GM12874 (cell line): Measurements from ENCODE around the gene FAM237A.

Experiments used
- TF ChIP-seq, protein P1 (sequence below): IDR thresholded peaks from 2 replicates; pipeline ENCODE4 v1.5.1; 2011; ENCODE audit warnings: low read depth, mild to moderate bottlenecking, control low read depth, low read length, moderate library complexity; ENCODE audit not compliant: insufficient read depth

FAM237A gene

DNA sequence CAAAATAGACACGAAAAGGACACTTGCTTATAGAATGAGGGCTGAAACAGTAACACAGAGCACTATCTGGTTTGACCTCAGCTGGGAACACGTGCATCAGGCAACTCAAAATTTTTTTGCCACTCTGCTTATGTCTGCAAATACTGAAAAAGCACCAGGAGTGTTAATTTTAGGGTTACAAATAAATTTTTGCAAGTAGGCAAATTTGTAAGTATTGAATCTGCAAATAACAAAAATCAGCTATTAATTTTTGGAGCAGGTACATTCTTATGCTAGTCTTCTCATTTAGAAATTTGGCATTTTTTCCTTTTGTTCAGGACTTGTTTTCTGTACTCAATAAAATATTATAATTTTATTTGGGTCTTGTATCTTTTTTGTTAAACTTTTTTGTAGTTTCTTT, 46.2 kb downstream of the FAM237A start:
- TF ChIP-seq, protein P1, sequence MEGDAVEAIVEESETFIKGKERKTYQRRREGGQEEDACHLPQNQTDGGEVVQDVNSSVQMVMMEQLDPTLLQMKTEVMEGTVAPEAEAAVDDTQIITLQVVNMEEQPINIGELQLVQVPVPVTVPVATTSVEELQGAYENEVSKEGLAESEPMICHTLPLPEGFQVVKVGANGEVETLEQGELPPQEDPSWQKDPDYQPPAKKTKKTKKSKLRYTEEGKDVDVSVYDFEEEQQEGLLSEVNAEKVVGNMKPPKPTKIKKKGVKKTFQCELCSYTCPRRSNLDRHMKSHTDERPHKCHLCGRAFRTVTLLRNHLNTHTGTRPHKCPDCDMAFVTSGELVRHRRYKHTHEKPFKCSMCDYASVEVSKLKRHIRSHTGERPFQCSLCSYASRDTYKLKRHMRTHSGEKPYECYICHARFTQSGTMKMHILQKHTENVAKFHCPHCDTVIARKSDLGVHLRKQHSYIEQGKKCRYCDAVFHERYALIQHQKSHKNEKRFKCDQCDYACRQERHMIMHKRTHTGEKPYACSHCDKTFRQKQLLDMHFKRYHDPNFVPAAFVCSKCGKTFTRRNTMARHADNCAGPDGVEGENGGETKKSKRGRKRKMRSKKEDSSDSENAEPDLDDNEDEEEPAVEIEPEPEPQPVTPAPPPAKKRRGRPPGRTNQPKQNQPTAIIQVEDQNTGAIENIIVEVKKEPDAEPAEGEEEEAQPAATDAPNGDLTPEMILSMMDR, result no peak

DNA sequence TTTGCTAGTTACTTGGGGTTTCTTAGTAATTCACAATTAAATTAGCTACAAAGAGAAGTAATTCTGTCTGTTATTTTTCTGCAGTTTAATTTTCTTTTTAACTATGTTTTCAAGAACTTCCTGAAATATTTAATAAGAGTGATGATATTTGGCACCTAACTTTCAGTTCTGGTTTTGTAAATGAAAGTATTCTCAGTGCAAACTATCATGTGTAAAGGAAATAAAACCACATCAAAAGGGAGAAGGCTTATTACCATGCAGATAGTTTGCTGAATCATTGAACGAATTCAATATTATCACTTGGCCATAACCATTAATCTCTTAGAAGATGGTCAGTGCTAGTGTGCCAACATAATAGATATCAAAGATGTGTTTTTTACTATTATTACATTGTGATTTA, 46.7 kb downstream of the FAM237A start:
- TF ChIP-seq, protein P1, result no peak

DNA sequence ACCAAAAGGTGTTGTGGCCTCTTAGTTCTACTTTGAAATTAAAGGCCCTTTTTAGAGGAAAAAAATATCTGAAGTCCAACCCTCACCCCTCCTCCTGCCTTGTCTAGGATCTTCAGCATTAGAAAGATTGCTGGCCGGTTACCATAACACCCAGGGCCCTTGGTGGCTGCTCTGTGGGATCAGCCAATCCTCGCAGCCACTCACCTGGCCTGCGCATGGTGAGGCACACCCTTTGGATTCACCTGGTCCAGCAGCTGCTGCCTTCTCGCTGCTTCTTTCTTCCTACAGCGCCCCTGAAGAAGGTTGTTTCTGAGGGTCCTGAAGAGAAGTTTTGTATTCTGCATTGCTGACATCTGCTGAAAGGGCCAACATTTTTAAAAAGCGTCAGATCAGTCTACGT, 50.7 kb downstream of the FAM237A start:
- TF ChIP-seq, protein P1, result no peak

DNA sequence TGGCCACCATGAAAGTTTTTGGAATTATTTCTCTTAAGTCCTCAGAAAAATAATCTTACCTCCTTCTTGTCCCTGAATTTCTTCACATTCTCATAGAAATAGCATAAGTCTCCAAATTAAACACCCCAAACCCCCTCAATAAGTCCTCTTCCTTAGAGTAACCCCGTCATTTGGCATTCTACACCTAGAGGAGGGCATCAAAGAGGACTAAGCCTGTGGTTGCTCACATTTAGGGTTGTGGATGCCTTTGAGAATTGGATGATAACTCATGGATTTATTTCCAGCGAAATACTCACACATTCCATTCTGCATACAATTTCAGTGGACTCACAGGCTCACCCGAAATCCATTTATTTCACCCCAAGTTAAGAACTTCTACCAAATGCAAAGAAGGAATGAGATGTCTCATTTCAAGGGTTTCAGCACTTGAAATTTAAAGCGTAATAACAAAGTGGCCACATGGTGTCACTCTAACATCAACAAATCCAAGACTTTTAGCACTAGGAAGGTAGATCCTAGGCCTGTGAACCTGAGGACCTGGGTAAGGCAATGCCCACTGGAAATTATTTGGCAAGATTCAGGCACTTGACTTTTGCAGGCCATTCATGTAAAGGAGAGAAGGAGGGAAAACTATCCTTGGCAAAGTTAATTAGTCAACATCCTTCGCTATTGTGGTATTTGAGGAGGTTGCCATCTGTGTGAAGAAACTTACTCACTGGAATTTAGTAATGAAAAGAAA, 51.3 kb downstream of the FAM237A start:
- TF ChIP-seq, protein P1, result peak; percentile 38; the same call in 1 of the 2 replicates

DNA sequence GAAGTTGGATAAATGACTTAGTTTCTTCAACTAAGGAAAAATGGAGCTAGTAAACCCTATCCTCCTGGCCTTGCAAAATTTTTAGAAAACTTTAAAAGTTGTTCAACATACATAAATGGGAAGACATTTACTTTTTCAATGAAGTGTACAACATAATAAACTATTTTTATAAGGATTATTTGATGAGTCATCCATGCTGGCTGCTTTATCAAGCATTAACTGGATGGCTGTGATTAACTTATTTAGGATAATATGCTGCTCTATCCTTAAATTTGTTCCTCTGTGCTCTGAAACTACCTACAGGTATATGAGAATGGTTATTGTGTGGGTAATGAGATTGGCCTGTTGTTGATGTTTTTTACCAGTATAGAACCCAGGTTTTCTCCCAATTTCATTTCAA, 54.6 kb downstream of the FAM237A start:
- TF ChIP-seq, protein P1, result no peak

DNA sequence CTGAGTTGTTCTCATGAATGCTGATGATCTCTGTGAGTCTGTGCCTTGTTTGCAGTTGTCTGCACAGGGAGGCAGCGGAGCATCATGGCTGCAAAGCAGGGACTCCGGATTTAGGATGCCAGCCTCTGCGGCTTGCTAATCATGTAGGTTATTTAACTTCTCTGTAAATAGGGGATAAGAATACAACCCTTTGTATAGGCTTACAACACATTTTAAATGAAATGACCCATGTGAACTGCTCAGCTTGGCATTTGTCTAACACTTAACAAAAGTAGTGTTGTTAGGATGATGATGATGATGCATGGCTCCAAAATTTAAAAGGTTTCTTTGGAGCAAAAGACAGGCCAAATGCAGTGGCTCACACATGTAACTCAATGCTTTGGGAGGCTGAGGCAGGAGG, 56.5 kb downstream of the FAM237A start:
- TF ChIP-seq, protein P1, result no peak
